DMS153 (cell line): ENCODE data around the gene PRR16.
A peak's percentile ranks its signal among the peaks of the same experiment; 100 is the strongest.
"Not testable (repeated sequence)": the region's sequence is repeated elsewhere in the genome, so short reads cannot be mapped to it uniquely, and the experiment has no call there.

ENCODE experiments used
- DNase-seq: peaks from one replicate; lab custom pipeline; 2025; lab: John Stamatoyannopoulos, UW

The PRR16 gene

GRCh38 chr5:120655828-120656435 lies 191.8 kb downstream of the PRR16 start:
- peak; percentile 0 for DNase-seq

DNA sequence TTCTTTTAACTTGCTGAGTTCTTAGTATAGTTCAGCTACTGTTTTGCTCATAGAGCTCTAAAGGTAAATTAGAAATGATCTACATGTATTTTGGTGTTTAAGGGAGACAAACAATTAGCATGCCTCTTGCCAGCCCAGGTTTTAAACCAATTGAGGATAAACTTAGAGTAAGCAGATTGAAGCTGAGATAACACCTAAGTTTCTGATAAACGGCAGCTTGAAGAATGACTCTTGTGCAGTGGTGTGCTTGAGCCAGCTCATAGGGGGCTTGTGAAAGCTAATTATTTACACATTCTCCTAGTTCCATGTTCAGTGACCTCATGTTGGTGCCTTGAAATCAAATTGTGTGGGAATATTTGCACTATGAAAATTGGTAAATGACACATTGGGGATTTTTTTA lies 193.0 kb downstream of the PRR16 start:
- DNase-seq = no peak

- no peak for DNase-seq
Observed at GRCh38 chr5:120677481-120677880, 213.4 kb downstream of the PRR16 start.

GRCh38 chr5:120678279-120678678 lies 214.2 kb downstream of the PRR16 start:
- no peak for DNase-seq

- no peak for DNase-seq
Observed at GRCh38 chr5:120682851-120683250, 218.8 kb downstream of the PRR16 start.

DNA sequence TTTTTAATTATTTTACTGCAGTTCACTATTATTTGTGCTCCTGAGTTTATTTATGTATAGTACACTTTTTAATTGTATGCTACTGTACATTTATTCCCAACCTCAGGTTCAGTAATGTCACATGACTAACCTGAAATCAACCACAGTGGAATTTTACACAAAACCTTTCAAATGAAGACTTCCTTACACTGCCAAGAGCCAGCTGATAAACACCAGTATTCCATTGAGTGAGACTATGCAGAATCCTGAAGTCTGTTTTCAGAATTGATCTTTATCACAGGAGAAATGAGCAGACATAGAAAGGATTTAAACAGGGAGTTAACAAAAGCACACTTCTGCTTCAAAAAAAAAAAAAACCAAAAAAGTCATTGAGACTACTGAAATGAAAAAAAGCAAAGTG lies 219.5 kb downstream of the PRR16 start:
- DNase-seq = no peak

DNA sequence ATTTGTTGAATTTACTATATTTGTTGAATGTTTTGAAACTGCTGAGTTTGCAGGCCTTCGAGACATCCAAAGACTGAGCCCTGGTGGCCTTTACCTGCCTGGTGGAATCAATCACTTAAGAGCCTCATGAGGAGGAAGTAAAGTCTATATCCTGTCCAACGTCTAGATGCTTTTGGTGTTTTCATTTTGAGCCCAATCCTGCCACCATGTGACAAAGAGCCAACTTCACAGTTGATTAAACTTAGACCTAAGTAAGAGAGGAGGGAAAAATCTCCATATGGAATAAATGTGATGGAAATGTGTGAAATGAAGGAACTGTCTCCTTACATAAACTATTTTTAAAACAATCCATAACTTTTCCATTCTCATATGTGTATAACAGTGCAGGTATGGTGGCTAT lies 220.1 kb downstream of the PRR16 start:
- DNase-seq = no peak

GRCh38 chr5:120684749-120685415 lies 220.8 kb downstream of the PRR16 start:
- no peak for DNase-seq

GRCh38 chr5:120690621-120691407 lies 226.7 kb downstream of the PRR16 start:
- DNase-seq = no peak

DNA sequence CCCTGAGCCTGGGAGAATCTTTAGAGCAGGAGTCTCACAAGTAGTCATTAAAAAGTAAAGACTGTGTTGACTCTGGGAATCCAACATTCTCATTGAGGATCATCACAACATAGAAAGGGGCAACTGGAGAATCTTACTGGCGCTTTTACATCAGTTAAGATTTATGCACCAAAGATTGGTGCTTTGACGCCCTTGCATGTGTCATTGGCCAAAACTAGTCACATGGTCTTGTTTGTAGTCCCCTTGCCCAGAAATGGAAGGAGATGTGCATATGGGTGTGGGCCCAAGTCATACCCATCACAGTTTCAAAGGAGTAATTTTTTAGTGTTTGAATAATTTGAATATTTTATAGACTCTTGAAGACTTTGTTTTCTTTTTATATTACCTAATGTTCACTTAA lies 228.2 kb downstream of the PRR16 start:
- no peak for DNase-seq

DNA sequence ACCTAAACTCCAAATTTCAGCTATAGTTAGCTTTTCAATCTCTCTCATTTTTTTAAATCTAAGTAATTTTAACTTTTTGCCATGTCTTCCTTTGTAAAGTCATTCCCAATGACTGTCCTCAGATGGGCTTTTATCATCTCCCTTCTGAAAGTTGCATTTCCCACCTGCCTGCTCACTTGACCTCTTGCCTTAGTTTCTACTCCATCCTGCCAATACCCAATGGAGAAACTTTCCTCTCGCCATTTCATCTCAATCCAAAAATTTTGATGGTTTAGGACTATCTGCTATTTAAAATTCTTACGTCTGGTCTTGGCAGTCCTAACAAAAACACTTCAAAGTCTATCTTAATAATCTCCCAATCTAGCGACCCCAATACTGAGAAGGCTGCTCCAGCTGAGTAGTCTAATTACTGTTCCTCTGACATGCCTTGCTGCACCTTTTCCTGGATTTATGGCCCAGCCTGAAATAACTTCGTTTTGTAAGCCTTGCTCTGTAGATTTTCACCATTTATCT lies 231.3 kb downstream of the PRR16 start:
- DNase-seq = no peak

- DNase-seq = no peak
Observed at GRCh38 chr5:120697147-120697546, 233.0 kb downstream of the PRR16 start.

- DNase-seq = not testable (repeated sequence)
Observed at GRCh38 chr5:120697670-120698327, 233.7 kb downstream of the PRR16 start.

DNA sequence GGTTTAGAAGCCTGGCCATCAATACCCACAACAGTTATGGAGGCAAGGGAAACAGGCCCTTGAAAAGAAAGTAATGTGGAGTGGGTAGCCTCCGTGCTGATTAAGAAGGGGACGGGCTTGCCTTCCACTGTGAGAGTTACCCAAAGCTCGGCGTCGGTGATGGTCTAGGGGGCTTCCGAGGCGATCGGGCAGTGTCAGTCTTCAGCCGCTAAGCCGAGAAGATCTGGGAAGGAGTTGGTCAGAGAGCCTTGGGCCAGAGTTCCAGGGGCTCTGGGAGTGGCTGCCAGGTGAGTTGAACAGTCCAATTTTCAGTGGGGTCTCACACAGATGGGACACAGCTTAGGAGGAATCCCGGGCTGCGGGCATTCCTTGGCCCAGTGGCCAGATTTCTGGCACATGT lies 236.6 kb downstream of the PRR16 start:
- DNase-seq = not testable (repeated sequence)

DNA sequence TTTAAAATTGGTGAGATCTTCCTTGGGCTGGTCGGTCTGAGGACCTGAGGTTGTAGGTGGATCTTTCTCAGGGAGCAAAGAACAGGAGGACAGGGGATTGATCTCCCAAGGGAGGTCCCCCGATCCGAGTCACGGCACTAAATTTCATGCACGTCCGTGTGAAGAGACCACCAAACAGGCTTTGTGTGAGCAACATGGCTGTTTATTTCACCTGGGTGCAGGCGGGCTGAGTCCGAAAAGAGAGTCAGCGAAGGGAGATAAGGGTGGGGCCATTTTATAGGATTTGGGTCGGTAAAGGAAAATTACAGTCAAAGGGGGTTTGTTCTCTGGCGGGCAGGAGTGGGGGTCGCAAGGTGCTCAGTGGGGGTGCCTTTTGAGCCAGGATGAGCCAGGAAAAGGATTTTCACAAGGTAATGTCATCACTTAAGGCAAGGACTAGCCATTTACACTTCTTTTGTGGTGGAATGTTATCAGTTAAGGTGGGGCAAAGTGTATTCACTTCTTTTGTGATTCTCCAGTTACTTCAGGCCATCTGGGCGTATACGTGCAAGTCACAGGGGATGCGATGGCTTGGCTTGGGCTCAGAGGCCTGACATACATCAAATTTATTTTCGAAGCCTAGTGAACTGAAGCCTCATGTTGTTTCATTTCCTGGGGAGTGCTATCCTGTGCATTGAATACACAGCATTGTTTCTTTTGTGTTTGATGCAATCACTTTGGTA lies 238.9 kb downstream of the PRR16 start:
- not testable (repeated sequence) for DNase-seq

DNA sequence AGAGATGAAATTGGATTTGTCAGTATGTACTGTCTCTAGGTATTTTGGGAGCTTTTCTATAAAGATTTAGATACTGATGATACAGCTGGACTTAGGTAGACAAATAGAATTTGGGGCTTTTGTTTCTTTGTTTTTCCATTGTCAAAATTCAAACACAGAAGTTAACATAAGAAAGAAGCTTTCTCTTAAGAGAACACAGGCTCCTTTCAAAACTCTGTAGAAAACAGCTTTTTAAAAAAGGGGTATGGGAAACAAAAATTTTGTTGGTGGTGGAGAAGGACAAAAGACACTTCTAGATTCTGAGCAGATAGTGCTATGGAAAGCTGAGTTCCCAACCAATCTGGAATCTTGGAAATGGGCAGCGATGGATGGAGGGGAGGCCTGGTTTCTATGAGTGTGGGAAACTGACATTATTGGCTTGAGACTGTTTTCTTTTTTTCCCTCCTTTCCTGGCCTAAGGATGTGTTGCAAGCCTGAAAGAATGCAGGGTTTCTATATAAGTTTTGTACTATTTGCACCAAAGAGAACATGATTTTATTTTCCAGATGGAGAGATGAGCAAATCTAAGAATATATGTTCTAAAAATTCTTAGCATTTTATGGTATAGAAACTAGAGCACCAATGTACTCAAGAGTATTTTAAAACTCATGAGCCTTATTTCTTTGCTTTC lies 240.0 kb downstream of the PRR16 start:
- DNase-seq = no peak

- DNase-seq = no peak
Observed at GRCh38 chr5:120706877-120707276, 242.8 kb downstream of the PRR16 start.

DNA sequence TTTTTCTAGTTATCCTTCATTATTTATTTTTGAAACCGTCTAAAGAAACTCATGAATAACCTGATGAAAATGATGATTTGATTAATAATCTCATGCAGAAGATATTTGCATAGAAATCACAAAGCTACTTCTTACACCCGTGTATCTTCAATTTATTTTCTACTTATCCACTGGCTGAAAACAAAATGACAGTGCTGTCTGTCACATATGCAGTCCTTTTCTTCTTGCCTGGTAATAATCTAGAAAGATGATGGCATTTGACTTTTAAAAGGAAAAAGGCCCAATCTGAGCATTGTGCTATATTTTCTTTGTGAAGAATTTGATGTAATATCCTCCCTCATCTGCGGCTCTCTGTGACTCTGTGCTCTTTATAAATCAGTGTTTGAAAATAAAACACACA lies 253.3 kb downstream of the PRR16 start:
- no peak for DNase-seq

DNA sequence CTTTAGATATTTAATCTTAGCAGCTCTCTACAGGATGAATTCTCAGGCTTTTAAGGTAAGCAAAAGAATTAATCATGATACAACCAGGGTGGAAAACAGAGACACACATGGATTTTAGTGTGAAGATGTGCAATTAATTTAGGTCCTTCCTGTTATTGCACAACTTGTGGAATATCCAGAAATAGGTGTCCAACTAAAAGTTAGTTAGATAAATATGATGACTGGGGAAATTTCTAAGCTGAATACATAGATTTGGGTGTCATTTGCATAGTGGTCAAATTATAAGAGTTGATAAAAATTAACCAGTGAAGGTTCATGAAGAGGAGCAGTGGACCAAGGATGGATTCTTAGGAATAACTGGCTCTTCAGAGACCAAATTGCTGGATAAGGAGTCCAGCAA lies 266.1 kb downstream of the PRR16 start:
- DNase-seq = no peak

GRCh38 chr5:120734033-120734432 lies 269.9 kb downstream of the PRR16 start:
- no peak for DNase-seq

GRCh38 chr5:120735076-120735475 lies 271.0 kb downstream of the PRR16 start:
- no peak for DNase-seq
